Left cardiac atrium (tissue), 4 donors: Measurements from ENCODE around the gene SMIM28. TPM values are rescaled to one million over a fixed set of nuclear protein-coding genes. Genes with fewer than 3 reads are reported as not detected.
"Not testable (repeated sequence)": the region's sequence is repeated elsewhere in the genome, so short reads cannot be mapped to it uniquely, and the experiment has no call there.

ENCODE experiments used
- ATAC-seq, 2 donors: fragments of 200-7000 bp; cut with Tn5 transposase; one replicate each; pipeline ENCODE4 v1.9.1; 2020; ENCODE audit warnings: mild to moderate bottlenecking in 2 of 2, moderate library complexity in 2 of 2
- DNase-seq: peaks from one replicate; pipeline ENCODE4 v3.0.0-alpha.2; 2020
- intact Hi-C, 2 donors: fragments of 100-400 bp; cut with DNase I; formaldehyde crosslinking; loops; one replicate each; pipeline versions ENCODE4 v1.14.1 to v1.15.1; 2022 to 2023
- long read RNA-seq: library from polyadenylated mRNA; unstranded; transcript quantifications from one replicate; pipeline ENCODE4 v2.0.0, GENCODE V29; 2021
- total RNA-seq, 2 donors: library from RNA; stranded (reverse); fragmentation: NEBNext Ultra II Directional; extraction: Animal tissue kit (Norgen Biotek cat#: 25700); gene quantifications; one replicate each; pipeline ENCODE4 v1.2.1, GENCODE V29; 2021
- donor health status: DM: no; HTN: yes; CAD: no.
- donor health status: DM: no; HTN: yes; CAD: no; lungs with severe emphysema.
- donor health status: DM: yes; HTN: yes; CAD: no.
- donor health status: Dilated cardiomyopathy.

Gene SMIM28
- not detected for total RNA-seq
- long read RNA-seq, result 0 reads

DNA sequence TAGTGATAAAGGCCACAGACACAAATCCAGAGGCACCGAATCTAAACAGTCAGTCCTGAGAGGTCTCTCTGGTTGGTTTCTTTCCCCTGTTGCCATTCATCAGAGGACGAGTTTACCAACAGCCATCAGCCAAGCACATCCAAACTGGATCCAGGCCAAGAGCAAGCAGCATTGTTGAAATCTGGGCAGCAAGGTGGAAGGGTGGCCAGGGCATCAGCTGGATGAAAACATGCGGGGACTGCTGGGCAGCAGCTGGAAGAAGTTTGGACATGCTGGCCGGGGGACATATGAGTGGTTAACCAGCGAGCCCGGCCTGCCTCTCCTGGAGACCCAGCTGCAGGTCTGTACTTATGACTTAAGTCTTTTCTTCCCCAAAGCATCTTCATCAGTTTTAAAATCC lies at the start of gene SMIM28:
Gene SMIM28 (plus strand): TSS at position 62 of the 400 bp plus-strand sequence. CDS start 168 bp downstream, at position 230.
- intact Hi-C loops, result no loop called here
- no peak for ATAC-seq
- DNase-seq, result no peak

DNA sequence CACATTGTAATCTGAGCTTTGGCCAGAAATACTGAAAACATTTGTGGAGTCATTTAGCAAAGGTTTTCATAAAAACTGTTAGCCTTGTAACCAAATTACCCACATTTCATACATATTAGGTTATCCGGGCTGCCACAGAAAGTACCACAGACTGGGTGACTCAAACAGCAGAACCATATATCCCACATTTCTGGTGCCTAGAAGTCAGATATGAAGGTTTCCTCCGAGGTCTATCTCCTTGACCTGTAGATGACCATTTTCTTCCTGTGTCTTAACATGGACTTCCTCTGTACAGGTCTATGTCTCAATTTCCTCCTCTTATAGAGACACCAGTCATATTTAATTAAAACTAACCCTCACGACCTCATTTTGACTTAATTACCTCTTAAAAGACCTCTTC lies 49.5 kb upstream of the SMIM28 start:
- DNase-seq, result no peak
- no peak for ATAC-seq
- intact Hi-C loops, result no loop called here

DNA sequence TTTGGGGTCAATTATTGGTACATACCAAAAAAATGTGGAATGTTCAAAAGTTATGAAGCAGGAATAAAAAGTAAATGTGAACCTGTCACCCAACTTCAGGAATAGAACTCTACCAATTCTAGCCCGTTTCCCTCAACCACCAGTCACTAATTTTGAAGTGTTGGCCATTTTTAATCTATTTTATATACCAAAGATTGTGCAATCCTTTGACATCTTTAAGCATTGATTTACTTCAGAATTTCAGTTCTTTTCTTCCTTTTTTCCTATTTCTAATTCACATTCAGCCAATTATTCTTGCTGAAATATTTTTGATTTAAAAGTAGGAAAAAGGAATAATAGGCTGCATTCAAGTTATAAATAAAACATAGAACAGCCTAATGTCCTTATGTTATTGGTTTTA lies 46.9 kb upstream of the SMIM28 start:
- ATAC-seq, result no peak
- intact Hi-C loops, result no loop called here
- no peak for DNase-seq

DNA sequence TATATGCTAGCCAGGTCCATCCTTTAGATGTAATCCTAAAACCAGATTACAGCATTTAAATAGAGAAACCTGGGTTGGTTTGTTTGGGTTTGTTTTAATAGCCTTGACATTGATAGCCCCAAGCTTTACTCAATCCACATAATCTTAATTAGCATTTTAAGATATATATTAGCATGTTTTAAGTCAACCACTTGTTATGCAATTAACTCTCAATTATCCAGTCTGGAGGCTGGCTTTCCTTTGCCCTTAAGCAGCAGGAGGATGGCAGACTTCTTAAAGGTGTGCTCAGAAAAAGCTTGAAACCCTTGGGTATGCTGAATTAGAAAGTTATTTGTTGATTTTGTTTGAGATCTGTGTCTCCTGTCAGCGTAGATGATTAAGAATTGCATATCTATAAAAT lies 46.3 kb upstream of the SMIM28 start:
- ATAC-seq, result no peak
- intact Hi-C loops, result no loop called here

DNA sequence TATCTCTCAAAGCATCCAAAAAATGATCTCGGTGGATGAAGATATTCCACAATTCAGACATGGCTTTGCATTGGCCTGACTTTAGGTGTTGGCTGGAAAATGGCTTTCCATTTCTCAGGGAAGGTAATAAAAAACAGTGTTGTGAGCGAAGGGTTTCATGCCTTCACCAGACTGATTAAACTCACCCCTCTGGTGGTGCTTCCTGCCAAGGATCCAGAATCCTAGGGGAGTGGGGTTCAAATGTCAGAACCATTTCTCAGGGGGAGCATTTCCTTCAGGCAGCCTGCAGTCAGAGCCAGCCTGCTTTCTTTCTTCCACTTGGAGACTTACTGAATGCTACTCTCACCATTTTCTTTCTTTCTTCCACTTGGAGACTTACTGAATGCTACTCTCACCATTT lies 45.7 kb upstream of the SMIM28 start:
- intact Hi-C loops, result no loop called here
- ATAC-seq, result no peak

More for the DNA sequence above, 46.3 kb upstream of the SMIM28 start:
- no peak for DNase-seq

DNA sequence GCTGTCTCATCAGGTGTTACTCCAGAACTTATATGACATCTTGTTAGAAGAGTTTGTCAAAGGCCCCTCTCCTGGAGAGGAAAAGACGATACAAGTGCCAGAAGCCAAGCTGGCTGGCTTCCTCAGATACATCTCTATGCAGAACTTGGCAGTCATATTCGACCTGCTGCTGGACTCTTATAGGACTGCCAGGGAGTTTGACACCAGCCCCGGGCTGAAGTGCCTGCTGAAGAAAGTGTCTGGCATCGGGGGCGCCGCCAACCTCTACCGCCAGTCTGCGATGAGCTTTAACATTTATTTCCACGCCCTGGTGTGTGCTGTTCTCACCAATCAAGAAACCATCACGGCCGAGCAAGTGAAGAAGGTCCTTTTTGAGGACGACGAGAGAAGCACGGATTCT lies 43.7 kb upstream of the SMIM28 start:
- intact Hi-C loops, result no loop called here
- no peak for DNase-seq
- ATAC-seq, result peak in 1 of 2 donors; percentile 53

More for the DNA sequence above, 45.7 kb upstream of the SMIM28 start:
- no peak for DNase-seq

DNA sequence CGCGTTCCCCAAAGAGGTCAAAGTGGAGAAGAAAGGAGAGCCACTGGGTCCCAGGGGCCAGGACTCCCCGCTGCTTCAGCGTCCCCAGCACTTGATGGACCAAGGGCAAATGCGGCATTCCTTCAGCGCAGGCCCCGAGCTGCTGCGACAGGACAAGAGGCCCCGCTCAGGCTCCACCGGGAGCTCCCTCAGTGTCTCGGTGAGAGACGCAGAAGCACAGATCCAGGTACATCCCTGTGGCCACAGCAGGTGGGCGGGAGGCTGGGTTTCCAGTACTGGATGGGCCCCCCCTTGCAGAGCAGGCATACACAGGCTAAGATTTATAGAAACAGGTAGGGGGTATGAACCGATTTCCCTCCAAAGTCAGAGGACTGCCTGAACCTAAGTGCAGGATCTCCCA lies 42.7 kb upstream of the SMIM28 start:
- ATAC-seq, result no peak
- intact Hi-C loops, result no loop called here

DNA sequence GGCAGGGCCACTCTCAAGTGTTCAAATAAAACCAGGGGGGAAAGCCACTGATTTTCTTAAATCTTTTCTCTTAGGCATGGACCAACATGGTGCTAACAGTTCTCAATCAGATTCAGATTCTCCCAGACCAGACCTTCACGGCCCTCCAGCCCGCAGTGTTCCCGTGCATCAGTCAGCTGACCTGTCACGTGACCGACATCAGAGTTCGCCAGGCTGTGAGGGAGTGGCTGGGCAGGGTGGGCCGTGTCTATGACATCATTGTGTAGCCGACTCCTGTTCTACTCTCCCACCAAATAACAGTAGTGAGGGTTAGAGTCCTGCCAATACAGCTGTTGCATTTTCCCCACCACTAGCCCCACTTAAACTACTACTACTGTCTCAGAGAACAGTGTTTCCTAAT lies 41.5 kb upstream of the SMIM28 start:
- ATAC-seq (no peak), DNase-seq (no peak)
- intact Hi-C loops, result no loop called here

More for the DNA sequence above, 42.7 kb upstream of the SMIM28 start:
- DNase-seq, result no peak

DNA sequence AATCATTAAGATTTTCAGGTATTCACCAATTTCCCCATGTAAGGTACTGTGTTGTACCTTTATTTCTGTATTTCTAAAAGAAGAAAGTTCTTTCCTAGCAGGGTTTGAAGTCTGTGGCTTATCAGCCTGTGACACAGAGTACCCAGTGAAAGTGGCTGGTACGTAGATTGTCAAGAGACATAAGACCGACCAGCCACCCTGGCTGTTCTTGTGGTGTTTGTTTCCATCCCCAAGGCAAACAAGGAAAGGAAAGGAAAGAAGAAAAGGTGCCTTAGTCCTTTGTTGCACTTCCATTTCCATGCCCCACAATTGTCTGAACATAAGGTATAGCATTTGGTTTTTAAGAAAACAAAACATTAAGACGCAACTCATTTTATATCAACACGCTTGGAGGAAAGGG lies 40.6 kb upstream of the SMIM28 start:
- DNase-seq (no peak), ATAC-seq (no peak)
- intact Hi-C loops, result no loop called here

DNA sequence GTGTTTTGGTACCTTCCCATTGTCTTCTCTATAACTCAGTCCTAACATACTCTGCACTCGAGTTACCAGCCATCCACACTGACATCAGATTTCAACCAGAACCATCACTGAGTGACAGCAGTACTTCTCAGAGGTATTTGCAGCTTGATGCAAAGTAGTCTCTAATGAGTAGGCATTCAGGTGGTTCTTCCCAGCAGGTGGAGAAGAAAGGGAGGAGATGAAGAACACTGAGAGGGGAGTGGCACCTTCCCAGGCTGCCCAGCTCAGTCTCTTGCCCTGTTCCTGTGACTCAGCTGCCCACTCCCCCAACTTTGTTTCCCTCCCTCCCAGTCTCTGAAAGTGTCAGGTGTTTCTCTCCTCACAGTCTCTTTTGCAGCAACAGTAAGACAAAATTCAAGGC lies 38.7 kb upstream of the SMIM28 start:
- DNase-seq (no peak), ATAC-seq (no peak)
- intact Hi-C loops, result no loop called here

DNA sequence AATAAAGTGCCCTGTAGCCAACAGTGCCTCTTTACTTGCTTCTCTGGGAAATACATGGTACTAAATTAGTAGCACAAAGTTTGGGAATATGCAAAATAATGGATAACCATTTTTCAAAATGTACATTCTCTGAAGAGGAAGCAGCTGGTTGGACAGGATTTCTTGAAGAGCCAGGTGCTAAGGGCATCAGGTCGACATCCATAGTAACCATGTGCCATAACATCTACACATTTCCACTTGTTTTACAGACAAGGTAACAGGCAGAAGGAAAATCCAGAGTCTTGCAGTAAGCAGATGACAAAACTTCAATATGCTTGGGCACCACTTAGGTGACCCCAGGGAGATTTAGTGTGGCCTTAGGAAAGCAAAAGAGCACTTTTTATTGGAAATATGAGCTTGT lies 36.5 kb upstream of the SMIM28 start:
- ATAC-seq (no peak), DNase-seq (no peak)
- intact Hi-C loops, result no loop called here

DNA sequence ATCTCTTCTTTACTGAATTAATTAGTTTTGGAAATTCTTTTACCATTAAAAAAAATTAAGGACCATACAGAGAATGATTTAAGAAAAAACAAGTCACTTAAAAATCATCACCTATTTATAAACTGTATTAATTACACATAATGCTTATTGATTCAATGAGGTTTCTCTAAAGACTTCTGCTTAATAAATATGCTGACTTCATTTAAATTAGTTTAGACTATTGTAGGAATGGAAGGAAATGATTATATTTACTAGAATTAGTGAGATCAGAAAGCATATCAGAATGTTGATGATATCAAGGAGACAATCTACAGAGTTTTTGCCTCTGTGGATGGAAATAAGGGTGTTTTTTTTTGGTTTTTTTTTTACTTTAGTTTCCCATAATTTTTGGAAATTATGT lies 34.6 kb upstream of the SMIM28 start:
- intact Hi-C loops, result no loop called here
- DNase-seq (no peak), ATAC-seq (no peak)

DNA sequence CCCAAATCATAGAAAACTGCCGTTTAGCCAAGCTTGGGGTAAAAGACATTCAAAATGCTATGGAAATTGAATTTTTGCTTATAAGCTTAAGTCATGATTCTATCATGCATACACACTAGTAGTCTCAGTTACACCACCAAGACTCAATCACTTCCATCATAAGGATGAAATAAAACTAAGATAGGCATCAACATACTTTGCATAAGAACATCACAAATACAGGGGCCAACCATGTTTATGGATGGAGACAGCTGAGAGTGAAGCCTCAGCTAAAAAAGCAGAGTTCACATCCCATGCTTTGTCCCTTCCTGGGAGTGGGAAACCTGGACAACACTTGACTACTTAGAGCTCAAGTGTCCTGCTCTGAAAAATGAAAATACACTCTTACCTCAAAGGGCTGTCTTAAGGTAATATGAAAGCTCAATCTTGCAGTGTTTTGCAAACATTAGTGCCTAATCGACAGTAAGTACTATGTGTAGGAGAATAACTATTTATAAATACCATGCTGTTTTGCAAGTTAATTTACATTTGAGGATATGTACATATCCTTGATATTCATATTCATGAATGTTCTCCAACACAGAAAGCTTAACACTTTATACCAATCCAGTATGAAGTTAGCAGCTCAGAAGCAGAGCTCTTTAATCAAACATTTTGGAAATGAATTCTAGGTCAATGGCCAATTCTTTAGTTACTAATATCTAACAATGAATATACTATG lies 32.0 kb upstream of the SMIM28 start:
- no peak for DNase-seq

DNA sequence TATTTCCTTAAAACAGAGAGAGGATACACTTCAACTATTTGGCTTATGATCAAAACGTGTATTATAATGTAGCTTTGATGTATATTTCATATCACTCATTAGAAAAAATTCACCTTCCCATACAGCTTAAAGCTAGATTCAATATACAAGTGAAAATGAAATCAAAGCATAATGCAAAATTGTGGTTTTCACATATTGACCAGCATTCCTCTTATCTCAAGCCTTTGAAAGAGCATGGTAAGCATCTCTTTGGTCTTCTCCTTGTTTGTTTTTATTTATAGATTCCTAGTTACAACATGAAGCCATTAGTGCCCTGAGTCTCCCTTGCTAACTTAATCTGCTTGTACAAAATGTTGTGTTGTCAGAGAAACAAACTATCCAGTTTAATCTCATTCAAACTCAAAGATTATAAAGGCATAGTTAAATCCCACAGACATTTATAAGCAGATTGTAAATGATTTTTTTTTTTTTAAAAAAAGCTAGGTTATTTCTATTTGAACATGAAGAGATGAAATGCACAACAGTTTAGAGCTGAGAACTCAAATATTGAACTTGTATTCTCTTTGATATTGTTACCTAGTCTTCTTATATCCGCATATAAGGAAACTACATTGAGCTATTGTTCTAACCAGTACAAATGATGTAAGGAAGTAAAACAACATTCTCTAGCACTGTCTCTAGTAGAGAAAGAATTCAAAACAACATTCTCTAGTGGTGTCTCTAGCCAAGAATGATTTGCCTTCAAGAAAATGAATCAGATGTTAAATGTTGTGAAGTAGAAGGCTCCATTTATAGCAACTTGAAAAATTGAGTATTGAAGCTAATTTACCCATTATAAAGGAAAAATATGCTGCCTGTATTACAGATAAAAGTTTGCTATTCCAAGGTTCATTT lies 31.2 kb upstream of the SMIM28 start:
- ATAC-seq (no peak), DNase-seq (no peak)
- intact Hi-C loops, result no loop called here

More for the DNA sequence above, 32.0 kb upstream of the SMIM28 start:
- ATAC-seq, result no peak
- intact Hi-C loops, result no loop called here

DNA sequence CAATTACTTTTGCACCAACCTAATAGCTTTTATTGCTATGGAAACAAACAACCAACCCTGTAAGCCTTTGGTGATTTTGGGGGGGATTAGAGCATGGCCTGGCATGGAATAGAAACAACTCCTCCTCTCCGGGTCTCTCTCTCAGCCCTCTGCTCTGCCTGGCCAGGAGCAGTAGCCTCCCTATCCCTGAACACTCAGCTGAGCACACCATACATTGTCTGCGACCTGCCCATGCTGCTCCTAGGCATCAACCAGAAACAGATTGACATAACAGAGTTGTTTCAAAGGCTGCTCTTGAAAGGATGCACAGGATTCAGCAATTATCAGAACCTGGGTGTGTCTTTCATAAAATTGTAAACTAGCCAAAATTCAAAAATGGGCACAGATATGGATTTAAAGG lies 29.8 kb upstream of the SMIM28 start:
- DNase-seq, result no peak
- no peak for ATAC-seq
- intact Hi-C loops, result no loop called here

DNA sequence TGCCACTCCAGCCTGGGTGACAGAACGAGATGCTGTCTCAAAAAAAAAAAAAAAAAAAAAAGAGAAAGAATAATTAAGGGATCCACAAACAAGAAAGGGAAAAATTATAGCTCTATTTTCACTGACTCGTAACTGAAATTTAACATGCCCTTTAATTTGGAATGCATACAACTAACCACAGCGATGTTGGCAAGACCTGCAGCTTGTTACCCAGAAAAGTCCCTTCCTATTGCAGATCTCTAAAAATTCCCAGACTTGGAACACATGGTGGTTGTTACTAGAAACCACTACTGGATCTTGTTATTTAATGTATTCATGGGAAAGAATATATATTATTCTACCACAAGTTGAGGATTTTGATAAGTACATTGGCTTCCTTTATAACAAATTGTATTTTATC lies 27.8 kb upstream of the SMIM28 start:
- DNase-seq, result no peak
- intact Hi-C loops, result no loop called here
- no peak for ATAC-seq

DNA sequence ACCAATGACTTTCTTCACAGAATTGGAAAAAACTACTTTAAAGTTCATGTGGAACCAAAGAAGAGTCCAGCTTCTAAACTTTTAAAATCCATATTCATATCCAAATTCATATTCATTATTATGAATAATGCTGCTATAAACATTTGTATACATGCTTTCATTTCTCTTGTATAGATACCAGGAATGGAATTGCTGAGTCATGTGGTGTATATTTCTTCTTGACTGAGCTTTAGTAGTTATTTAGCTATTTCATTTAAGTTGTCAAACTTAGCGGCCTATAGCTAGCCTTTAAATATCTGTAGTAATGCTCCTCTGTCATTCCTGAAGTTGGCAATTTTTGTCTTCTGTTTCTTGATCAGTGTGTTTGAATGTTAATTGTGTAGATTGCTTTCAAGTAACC lies 19.8 kb upstream of the SMIM28 start:
- ATAC-seq, result no peak
- intact Hi-C loops, result no loop called here
- no peak for DNase-seq

DNA sequence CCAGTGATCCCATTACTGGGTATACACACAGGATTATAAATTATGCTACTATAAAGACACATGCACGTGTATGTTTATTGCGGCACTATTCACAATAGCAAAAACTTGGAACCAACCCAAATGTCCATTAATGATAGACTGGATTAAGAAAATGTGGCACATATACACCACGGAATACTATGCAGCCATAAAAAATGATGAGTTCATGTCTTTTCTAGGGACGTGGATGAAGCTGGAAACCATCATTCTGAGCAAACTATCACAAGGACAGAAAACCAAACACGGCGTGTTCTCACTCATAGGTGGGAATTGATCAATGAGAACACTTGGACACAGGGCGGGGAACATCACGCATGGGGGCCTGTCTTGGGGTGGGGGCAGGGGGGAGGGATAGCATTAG lies 9.0 kb upstream of the SMIM28 start:
- DNase-seq, intact Hi-C loops, ATAC-seq: not testable (repeated sequence)

DNA sequence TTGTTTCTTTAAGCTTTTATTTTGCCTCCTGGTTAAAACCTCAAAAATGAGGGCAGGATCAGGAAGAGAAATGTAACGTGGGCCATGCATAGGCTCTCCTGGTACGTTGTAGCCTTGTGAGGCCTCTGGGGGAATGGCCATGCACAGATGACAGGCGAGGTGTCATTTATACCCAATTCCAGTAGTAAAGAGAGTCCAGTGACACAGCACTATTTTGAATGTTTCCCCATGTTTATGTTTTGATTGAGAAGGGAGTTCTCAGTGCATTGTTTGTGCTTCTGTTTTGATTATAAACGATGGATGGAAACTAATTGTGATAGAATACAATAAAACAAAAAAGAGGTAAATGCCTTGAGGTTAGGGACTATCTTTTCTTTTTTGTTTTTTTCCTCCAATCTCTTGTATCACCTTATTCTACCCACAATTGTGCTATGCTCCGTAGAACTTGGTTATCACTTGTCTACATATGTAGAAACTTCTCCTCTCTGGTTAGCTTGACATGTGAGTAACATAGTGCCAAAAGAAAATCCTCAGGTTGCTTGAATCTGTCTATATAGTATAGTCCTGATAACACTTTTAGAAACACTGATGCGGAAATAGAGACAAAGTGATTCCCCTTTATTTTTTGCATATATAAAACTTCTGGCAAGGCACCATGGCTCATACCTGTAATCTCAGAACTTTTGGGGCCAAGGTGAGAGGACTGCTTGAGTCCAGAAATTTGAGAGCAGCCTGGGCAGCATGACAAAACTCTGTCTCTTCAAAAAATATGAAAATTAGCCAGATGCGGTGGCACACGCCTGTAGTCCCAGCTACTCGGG lies 6.9 kb upstream of the SMIM28 start:
- no peak for ATAC-seq
- DNase-seq, result no peak
- intact Hi-C loops, result no loop called here

DNA sequence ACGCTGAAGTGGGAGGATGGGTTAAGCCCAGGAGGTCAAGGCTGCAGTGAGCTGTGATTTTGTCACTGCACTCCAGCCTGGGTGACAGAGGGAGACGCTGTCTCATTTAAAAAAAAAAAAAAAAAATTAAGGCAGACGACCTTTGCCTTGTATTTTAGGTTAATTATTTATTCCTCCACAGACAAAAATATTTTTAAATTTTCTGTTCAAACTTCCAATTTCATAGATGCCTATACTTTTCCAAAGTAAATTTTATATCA lies 6.3 kb upstream of the SMIM28 start:
- intact Hi-C loops, result no loop called here

More for the DNA sequence above, 6.3 kb upstream of the SMIM28 start:
- DNase-seq, result no peak
- no peak for ATAC-seq
